HL-60 (cell line): Measurements from ENCODE around the gene LOXL1.

Source experiments
- CTCF ChIP-seq: IDR thresholded peaks from one replicate; pipeline ENCODE4 v1.5.1; 2011; ENCODE audit warnings: low read length, control low read depth, inconsistent platforms; ENCODE audit not compliant: insufficient read depth
- POLR2AphosphoS5 ChIP-seq: IDR thresholded peaks from 2 replicates; pipeline ENCODE4 v1.6.1; 2012; ENCODE audit warnings: low read depth
- TF ChIP-seq, protein P1 (sequence below): IDR thresholded peaks from 2 replicates; pipeline ENCODE4 v1.6.1; 2012; ENCODE audit warnings: low read depth; ENCODE audit not compliant: insufficient replicate concordance

DNA sequence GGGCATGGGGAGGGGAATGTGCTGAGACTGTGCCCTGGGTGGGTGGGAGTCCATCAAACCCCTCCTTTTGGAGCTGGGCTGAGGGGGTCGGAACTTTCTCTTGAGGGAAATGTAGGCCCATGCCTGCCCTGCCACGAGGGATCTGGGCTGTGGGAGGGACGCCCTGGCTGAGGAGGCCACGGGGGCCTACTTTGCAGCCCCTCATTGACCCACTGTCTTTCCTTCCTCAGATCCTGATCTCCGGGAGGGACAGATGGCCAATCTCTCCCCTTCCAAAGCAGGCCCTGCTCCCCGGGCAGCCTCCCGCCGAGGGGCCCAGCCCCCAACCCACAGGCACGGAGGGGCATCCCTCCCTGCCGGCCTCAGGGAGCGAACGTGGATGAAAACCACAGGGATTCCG, 25.3 kb downstream of the LOXL1 start:
- TF ChIP-seq CTCF (no peak), POLR2AphosphoS5 (no peak)
- TF ChIP-seq, protein P1, sequence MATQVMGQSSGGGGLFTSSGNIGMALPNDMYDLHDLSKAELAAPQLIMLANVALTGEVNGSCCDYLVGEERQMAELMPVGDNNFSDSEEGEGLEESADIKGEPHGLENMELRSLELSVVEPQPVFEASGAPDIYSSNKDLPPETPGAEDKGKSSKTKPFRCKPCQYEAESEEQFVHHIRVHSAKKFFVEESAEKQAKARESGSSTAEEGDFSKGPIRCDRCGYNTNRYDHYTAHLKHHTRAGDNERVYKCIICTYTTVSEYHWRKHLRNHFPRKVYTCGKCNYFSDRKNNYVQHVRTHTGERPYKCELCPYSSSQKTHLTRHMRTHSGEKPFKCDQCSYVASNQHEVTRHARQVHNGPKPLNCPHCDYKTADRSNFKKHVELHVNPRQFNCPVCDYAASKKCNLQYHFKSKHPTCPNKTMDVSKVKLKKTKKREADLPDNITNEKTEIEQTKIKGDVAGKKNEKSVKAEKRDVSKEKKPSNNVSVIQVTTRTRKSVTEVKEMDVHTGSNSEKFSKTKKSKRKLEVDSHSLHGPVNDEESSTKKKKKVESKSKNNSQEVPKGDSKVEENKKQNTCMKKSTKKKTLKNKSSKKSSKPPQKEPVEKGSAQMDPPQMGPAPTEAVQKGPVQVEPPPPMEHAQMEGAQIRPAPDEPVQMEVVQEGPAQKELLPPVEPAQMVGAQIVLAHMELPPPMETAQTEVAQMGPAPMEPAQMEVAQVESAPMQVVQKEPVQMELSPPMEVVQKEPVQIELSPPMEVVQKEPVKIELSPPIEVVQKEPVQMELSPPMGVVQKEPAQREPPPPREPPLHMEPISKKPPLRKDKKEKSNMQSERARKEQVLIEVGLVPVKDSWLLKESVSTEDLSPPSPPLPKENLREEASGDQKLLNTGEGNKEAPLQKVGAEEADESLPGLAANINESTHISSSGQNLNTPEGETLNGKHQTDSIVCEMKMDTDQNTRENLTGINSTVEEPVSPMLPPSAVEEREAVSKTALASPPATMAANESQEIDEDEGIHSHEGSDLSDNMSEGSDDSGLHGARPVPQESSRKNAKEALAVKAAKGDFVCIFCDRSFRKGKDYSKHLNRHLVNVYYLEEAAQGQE: no peak
